Fibroblast of mammary gland (primary cell): ENCODE measurements around the gene ATRAID.
A peak's percentile ranks its signal among the peaks of the same experiment; 100 is the strongest.

ENCODE experiments used
- DNase-seq: peaks from one replicate; pipeline ENCODE4 v3.0.0-alpha.2; 2010; ENCODE audit warnings: low read depth
- H3K4me3 ChIP-seq: 2 replicates; pipeline ENCODE4 v1.5.1; 2011; ENCODE audit warnings: low read depth, mild to moderate bottlenecking, low read length, moderate library complexity; ENCODE audit not compliant: control insufficient read depth
- TF ChIP-seq, protein P1 (sequence below): conservative IDR thresholded peaks from 2 replicates; pipeline ENCODE4 v1.5.1; 2011; ENCODE audit warnings: low read depth, low read length, inconsistent platforms; ENCODE audit not compliant: control insufficient read depth, insufficient read depth

The ATRAID gene

DNA sequence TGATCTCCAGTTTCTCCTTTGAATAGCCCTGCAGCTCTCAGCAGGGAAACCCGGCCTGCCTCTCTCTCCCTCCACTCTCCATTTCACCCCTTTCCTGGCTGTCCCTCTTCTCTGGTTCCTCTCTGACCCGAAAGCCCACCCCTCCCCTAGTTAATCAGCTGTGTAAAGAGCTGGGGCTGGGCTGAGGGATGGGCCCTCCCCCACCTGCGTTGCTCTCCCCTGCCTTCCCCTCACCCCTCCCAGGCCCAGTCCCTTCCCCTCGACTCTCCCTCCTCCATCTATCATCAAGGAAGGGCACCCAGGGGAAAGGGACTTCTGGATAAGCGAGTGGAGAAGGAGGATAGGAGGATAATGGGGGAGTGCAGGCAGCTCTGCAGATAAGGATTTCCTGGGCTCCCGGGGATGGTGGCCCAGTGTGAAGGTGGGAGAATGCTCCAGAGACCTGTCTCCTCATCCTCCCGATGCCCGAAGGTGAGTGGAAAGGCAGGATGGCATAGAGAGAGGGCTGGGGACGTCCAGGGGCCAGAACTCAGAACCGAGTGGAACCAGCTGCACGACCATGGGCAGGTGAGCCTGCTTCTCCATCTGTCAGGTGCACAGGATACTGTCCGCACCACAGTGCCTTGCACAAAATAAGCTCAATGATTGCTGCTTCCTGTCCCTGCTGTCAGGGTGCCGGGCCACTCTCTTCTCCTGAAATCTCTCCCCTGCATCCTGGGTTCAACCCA is 39.0 kb downstream of the ATRAID start:
- TF ChIP-seq, protein P1, sequence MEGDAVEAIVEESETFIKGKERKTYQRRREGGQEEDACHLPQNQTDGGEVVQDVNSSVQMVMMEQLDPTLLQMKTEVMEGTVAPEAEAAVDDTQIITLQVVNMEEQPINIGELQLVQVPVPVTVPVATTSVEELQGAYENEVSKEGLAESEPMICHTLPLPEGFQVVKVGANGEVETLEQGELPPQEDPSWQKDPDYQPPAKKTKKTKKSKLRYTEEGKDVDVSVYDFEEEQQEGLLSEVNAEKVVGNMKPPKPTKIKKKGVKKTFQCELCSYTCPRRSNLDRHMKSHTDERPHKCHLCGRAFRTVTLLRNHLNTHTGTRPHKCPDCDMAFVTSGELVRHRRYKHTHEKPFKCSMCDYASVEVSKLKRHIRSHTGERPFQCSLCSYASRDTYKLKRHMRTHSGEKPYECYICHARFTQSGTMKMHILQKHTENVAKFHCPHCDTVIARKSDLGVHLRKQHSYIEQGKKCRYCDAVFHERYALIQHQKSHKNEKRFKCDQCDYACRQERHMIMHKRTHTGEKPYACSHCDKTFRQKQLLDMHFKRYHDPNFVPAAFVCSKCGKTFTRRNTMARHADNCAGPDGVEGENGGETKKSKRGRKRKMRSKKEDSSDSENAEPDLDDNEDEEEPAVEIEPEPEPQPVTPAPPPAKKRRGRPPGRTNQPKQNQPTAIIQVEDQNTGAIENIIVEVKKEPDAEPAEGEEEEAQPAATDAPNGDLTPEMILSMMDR = no peak
- no peak for DNase-seq
- H3K4me3 ChIP-seq = no peak overlapping the region

DNA sequence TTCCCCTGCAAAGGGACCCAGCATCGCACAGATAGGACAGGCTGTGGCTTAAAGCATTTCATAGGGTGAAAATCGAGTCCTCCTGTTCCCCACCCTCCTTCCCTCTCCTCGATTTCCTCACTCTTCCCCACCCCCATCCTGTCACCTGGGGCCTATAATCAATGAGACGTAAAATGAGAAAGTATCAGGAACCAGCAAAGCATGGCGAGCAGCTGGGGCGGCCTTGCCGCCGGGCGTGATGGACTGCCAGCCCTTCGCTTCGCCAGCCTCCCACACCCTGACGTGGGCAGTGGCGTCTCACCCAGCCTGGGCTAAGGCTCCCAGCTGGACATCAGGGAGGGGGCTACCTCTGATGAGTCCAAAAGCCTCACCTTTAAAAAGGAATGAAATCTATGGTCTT is 39.9 kb downstream of the ATRAID start:
- no peak overlapping the region for H3K4me3 ChIP-seq
- TF ChIP-seq, protein P1 = no peak
- DNase-seq = no peak

DNA sequence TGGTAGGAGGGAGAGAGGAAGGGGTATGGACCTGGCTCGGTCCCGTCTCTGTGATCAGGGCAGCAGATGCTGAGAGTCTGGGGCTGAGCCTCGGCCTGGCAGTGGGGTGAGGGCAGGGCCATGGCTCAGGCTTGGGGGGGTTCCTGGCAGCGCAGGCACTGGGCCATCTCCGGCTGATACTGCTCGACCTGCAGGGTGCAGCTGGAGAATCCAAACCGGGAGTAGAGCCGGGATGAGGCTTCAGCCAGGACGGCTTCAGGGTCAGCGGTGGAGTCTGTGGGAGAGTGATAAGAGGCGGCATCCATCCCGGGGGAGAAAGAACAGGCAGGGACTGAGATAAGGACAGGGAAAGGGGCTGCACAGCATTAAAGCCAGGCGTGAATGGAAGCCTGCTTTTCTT is 43.3 kb downstream of the ATRAID start:
- DNase-seq = no peak
- H3K4me3 ChIP-seq = no peak overlapping the region
- TF ChIP-seq, protein P1 = no peak

DNA sequence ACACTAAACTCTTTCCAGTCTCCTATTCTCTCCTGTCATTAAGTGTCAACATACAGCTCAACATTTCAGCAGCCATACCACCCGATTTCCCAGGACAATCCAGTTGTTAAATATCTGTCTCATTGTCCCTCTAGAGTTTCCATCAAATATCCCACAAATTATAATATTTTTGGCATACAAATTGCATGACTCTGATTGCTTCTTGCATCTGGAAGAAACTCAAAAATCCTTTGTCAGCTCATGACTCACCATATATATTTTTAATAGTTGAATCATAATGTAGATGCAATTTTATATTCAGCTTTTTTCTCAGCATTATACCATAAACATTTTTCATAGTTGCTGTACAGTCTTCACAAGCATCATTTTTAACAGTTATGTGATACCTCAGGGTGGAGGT is 43.8 kb downstream of the ATRAID start:
- TF ChIP-seq, protein P1 = no peak
- no peak overlapping the region for H3K4me3 ChIP-seq
- peak; percentile 55 for DNase-seq

DNA sequence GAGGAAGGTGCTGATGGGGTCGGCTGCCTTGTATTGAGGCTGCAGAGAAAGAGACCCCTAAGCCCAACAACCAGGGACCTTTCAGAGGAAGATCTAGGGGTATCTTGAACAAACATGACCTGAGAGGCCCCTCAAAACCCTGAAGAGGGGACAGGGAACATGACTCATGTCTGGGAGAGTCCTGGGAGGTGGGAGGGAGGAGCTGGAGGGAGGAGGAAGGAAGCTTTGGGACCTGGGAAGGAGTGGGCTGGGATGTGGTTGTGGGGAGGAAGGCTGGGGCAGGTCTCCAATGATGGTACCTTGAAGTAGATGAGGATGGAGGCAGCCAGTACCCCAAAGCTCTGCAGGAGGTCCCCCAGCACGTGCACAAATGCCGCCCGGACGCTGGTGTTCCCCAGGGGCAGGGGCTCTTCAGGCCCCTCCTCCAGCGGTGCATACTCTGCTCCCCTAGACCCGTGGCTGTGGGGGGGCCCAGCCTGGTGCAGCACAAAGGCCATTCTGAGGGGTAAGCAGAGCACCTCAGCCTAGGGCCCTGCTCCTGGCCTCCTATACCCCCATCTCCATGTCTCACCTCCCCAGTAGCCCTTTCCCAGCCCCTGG is 45.1 kb downstream of the ATRAID start:
- TF ChIP-seq, protein P1 = no peak
- DNase-seq = no peak
- H3K4me3 ChIP-seq = no peak overlapping the region

DNA sequence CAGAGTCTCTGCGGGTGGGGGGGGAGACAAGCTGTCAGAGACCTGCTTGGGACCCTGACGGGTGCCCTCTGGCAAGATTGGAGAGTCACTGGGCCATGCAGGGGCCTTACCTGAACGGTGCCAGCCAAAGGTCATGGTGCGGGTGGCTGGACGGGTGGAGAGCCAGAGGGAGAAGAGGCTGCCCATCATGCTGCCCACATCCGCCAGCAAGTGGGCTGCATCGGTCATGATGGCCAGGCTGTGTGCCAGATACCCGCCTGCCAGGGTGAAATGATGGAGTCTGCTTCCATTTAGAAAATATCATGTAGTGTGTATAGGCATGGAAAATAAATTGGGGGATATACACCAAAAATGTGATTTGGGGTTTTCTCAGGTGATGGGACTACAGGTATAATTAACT is 46.2 kb downstream of the ATRAID start:
- DNase-seq = no peak
- TF ChIP-seq, protein P1 = no peak

More for the DNA sequence above, 46.2 kb downstream of the ATRAID start:
- no peak overlapping the region for H3K4me3 ChIP-seq
